Measurements from ENCODE around the gene SBNO2. TPM values are rescaled to one million over a fixed set of nuclear protein-coding genes. Genes with fewer than 3 reads are reported as not detected.
A peak's percentile ranks its signal among the peaks of the same experiment; 100 is the strongest.

SBNO2 gene
- total RNA-seq, 6 experiments from 2014 or later: 21.5 to 54.4 (median 25.5) TPM

DNA sequence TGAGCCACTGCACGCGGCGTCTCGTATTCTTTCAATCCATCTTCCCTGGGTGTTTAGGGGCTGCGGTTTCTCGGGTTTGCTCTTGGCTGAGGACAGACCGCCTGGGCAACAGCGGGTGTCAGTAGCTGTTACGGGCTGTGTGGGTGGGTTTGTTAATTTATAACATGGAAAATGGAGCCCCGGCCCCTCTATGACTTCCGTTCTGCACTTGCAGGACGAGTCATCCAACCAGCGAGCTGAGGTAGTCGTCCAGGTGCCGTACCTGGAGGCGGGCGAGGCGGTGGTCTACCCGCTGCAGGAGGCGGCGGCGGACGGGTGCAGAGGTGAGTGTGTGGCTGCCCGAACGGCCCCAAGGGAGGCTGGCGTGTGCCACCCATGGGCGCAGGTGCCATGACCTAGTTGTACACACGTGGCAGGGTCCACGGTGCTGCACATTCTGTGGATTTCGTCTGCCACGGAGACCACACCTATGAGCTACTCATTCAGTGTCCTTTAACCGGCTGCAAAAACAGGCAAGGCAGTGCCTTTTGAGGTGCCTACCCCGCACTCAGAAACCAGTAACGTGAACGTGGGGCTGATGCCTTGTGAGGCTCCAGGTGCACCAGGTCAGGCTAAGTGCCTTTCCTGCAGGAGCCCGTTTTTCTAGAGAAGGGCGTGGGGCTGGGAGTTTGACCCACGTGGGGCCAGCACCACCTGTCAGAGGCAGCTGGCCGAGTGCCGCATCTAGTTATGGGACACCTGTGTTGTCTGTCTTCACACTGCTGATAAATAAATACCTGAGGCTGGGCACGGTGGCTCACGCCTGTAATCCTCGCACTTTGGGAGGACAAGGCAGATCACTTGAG lies 89.8 kb downstream of the SBNO2 start:
- Histone ChIP-seq H3K4me1 (peaks cover 0 to 14% (median 3%) of the 10 kb centered on the region in 4 donors), H3K27ac (no peak overlapping the region), H3K9me3 (no peaks in the 10 kb centered on the region), H3K4me3 (no peak overlapping the region), H3K27me3 (no peaks in the 10 kb centered on the region), H3K36me3 (peaks cover 0 to 23% (median 7%) of the 10 kb centered on the region in 4 donors)
- no peak for DNase-seq
- ATAC-seq: no peak
- TF ChIP-seq, protein P1, sequence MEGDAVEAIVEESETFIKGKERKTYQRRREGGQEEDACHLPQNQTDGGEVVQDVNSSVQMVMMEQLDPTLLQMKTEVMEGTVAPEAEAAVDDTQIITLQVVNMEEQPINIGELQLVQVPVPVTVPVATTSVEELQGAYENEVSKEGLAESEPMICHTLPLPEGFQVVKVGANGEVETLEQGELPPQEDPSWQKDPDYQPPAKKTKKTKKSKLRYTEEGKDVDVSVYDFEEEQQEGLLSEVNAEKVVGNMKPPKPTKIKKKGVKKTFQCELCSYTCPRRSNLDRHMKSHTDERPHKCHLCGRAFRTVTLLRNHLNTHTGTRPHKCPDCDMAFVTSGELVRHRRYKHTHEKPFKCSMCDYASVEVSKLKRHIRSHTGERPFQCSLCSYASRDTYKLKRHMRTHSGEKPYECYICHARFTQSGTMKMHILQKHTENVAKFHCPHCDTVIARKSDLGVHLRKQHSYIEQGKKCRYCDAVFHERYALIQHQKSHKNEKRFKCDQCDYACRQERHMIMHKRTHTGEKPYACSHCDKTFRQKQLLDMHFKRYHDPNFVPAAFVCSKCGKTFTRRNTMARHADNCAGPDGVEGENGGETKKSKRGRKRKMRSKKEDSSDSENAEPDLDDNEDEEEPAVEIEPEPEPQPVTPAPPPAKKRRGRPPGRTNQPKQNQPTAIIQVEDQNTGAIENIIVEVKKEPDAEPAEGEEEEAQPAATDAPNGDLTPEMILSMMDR (IDR thresholded peaks at IDR 0.05): no peak
- no peak for TF ChIP-seq POLR2A (IDR thresholded peaks at IDR 0.05)
- 51% methylated on average over 8 of the region's 43 CpGs for WGBS (ENCODE audit: insufficient coverage, low coverage, low lambda C conversion rate, missing lambda C conversion rate)
- intact Hi-C loops (cut with DNase I): no loop called here

DNA sequence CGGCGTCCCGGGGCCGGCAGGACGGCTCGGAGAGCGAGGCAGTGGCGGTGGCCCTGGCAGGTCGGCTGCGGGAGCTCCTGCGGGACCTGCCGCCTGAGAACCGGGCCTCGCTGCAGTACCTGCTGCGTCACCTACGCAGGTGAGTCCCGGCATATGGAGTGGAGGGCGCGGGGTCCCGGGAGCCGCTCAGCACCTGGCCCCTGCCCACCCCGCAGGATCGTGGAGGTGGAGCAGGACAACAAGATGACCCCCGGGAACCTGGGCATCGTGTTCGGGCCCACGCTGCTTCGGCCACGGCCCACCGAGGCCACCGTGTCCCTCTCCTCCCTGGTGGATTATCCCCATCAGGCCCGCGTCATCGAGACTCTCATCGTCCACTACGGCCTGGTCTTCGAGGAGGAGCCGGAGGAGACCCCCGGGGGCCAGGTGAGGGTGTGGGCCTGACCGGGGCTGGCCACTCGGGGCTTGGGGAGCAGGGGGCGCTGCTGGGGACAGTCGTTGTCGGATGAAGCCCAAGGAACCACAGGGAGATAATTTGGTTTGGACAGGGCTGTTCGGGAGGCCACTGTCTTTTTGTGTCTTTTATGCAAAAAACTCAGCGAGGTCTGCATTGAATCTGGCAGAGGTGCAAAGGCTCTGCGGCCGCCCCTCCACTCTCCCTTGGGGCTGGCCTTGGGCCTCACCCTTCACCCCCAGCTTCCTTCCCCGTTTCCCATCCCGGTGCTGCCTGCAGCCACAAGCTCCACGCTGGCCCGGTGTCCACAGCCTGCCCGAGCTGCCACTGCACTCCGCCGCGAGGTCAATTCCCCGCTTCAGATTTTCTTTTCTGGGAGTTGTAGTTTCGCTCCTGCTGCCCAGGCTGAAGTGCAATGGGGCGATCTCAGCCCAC lies 90.9 kb downstream of the SBNO2 start:
- Histone ChIP-seq H3K36me3 (peaks cover 0 to 13% (median 3%) of the 10 kb centered on the region in 4 donors), H3K27me3 (no peaks in the 10 kb centered on the region), H3K27ac (no peak overlapping the region), H3K4me3 (peak overlapping the region in 1 of 3 donors; percentile 18), H3K4me1 (peaks cover 0 to 14% (median 3%) of the 10 kb centered on the region in 4 donors), H3K9me3 (no peaks in the 10 kb centered on the region)
- ATAC-seq (no peak), DNase-seq (peak in 1 of 3 donors; percentile 59)
- TF ChIP-seq POLR2A (IDR thresholded peaks at IDR 0.05): no peak
- TF ChIP-seq, protein P1 (IDR thresholded peaks at IDR 0.05): no peak
- intact Hi-C loops (cut with DNase I): no loop called here
- 53% methylated on average over 9 of the region's 59 CpGs for WGBS (ENCODE audit: insufficient coverage, low coverage, low lambda C conversion rate, missing lambda C conversion rate)

DNA sequence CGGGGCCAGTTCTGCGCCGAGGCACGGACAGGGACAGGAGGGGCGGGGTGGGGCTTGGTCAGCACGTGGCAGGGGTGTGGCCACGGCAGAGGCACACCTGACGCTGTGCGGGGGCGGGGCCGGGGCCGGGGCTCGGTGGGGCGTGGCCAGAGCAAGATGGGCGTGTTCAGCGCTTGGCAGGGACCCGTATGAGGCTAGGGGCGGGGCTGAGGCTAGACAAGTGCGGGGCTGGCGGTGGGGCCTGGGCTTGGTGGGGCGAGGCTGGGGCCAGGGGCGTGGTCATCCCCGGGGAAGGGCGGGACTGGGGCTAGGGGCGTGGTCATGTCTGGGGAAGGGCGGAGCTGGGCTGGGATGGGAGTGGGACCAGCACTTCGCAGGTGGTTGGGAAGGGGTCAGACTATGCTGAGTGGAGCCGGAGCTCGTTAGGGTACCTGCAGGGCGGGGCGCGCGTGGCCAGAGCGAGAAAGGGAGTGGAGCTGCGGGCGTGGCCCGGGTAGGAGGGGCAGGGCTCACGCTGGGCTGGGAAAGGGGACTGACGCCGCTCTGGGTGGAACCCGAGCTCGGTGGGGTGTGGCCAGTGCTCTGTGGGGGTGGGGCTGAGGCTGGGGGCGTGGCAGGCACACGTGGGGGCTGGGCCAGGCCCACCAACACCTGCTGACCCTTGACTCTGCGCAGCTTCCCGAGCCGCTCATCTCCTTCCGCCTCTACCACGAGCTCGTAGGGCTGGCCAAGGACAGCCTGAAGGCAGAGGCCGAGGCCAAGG lies 91.7 kb downstream of the SBNO2 start:
- peak; percentile 76 to 82 (median 78) for ATAC-seq
- Histone ChIP-seq H3K27ac (no peak overlapping the region), H3K4me3 (peak overlapping the region in 1 of 3 donors; percentile 18), H3K36me3 (peaks cover 0 to 5% (median 0%) of the 10 kb centered on the region in 4 donors), H3K4me1 (peaks cover 0 to 14% (median 3%) of the 10 kb centered on the region in 4 donors), H3K9me3 (no peaks in the 10 kb centered on the region), H3K27me3 (no peaks in the 10 kb centered on the region)
- TF ChIP-seq, protein P1 (IDR thresholded peaks at IDR 0.05): no peak
- no peak for TF ChIP-seq POLR2A (IDR thresholded peaks at IDR 0.05)
- 26% methylated on average over 21 of the region's 51 CpGs for WGBS (ENCODE audit: insufficient coverage, low coverage, low lambda C conversion rate, missing lambda C conversion rate)
- intact Hi-C loops (cut with DNase I): no loop called here
- peak; percentile 79 to 88 (median 86) for DNase-seq

All from right lobe of liver (tissue), 6 donors.